K562 (cell line): Measurements from ENCODE around the gene DUS3L. TPM values are rescaled to one million over a fixed set of nuclear protein-coding genes. Genes with fewer than 3 reads are reported as not detected.

ENCODE experiments used
- ATAC-seq: fragments of 200-7000 bp; cut with Tn5 transposase; 3 replicates; pipeline ENCODE4 v1.9.1; 2020; ENCODE audit warnings: moderate library complexity
- BruUV-seq: library from RNA; stranded (reverse); fragments of 400-500 nt; replicated peaks from 2 replicates; lab custom pipeline; 2021; lab: Mats Ljungman, UMichigan
- CTCF ChIA-PET: fragments of 300-600 bp; formaldehyde crosslinking; extraction: SDS; loops from one replicate; lab custom pipeline; 2021; ENCODE audit warnings: low intra/inter-chr PET ratio; lab: Yijun Ruan, JAX
- POLR2A ChIA-PET: fragments of 300-600, 350-650 bp; sonication (Branson Sonifier 250); formaldehyde crosslinking; extraction: SDS; loops from one replicate; lab custom pipeline; 2021; ENCODE audit warnings: antibody characterized with exemption, inconsistent platforms; lab: Yijun Ruan, JAX
- DNase-seq, 4 experiments: peaks; one replicate each; pipeline versions ENCODE4 v3.0.0 to v3.0.0-alpha.2; 2011 to 2018; ENCODE audit warnings: low spot score in 3 of 4, mixed read lengths in 3 of 4; ENCODE audit errors: extremely low read depth in 1 of 4
- FAIRE-seq: peaks from 2 replicates; lab custom pipeline; 2011; peaks lifted over from hg19 to GRCh38; lab: Jason Lieb, UNC
- H2AFZ ChIP-seq: 2 replicates; pipeline ENCODE4 v1.6.0; 2011; ENCODE audit warnings: low read depth, low read length, control low read depth, inconsistent platforms
- H3K27ac ChIP-seq: fragments of 200-600 bp; 3 replicates; pipeline ENCODE4 v1.8.0; 2011; ENCODE audit warnings: low read depth, mild to moderate bottlenecking, control low read depth, inconsistent platforms, low read length, moderate library complexity, mixed read lengths; ENCODE audit errors: extremely low read depth
- H3K27me3 ChIP-seq, 2 experiments: fragments of 300-600 bp in 1 of 2; 2 replicates in 1 of 2; 3 replicates in 1 of 2; pipeline versions ENCODE4 v1.6.0 to v1.8.0; 2011; ENCODE audit warnings: inconsistent platforms in 2 of 2, low read length in 2 of 2, mild to moderate bottlenecking in 1 of 2, mixed read lengths in 1 of 2, moderate library complexity in 1 of 2; ENCODE audit not compliant: control insufficient read depth in 2 of 2, insufficient read depth in 2 of 2
- H3K36me3 ChIP-seq: fragments of 300-600 bp; 3 replicates; pipeline ENCODE4 v1.8.0; 2011; ENCODE audit warnings: mild to moderate bottlenecking, low read length, inconsistent platforms; ENCODE audit not compliant: control insufficient read depth, insufficient read depth
- H3K4me1 ChIP-seq, 2 experiments: fragments of 200-600 bp in 1 of 2; replicated peaks in 1 of 2; 2 replicates in 1 of 2; 3 replicates in 1 of 2; pipeline versions ENCODE4 v1.5.1 to v1.8.0; 2011; ENCODE audit warnings: inconsistent platforms in 2 of 2, low read length in 2 of 2, mild to moderate bottlenecking in 1 of 2, mixed read lengths in 1 of 2, moderate library complexity in 1 of 2; ENCODE audit not compliant: control insufficient read depth in 2 of 2, insufficient read depth in 2 of 2
- H3K4me2 ChIP-seq: 2 replicates; pipeline ENCODE4 v1.6.1; 2011; ENCODE audit warnings: low read length, control low read depth, inconsistent platforms, mixed read lengths; ENCODE audit not compliant: insufficient read depth
- H3K4me3 ChIP-seq: fragments of 200-600 bp; sonication (generic), shearing (Covaris generic); 2 replicates; pipeline ENCODE4 v1.5.1; 2016; ENCODE audit warnings: control low read depth, inconsistent platforms
- H3K79me2 ChIP-seq: fragments of 200-600 bp; 3 replicates; pipeline ENCODE4 v1.8.0; 2011; ENCODE audit warnings: low read length, inconsistent platforms; ENCODE audit not compliant: control insufficient read depth, insufficient read depth
- H3K9ac ChIP-seq, 2 experiments: 2 replicates each; pipeline versions ENCODE4 v1.6.0 to v1.6.1; 2011; ENCODE audit warnings: low read depth in 2 of 2, low read length in 2 of 2, control low read depth in 1 of 2, inconsistent platforms in 1 of 2, mild to moderate bottlenecking in 1 of 2, mixed read lengths in 1 of 2; ENCODE audit not compliant: insufficient read depth in 1 of 2
- H3K9me1 ChIP-seq: one replicate; pipeline ENCODE4 v1.6.0; 2011; ENCODE audit warnings: inconsistent platforms, mild to moderate bottlenecking, low read length, moderate library complexity; ENCODE audit not compliant: control insufficient read depth, insufficient read depth
- H3K9me3 ChIP-seq: replicated peaks from 2 replicates; pipeline ENCODE4 v1.5.1; 2011; ENCODE audit warnings: low read depth, low read length, inconsistent platforms; ENCODE audit not compliant: control insufficient read depth, insufficient read depth
- H4K20me1 ChIP-seq: replicated peaks from 2 replicates; pipeline ENCODE4 v1.6.1; 2011; ENCODE audit warnings: low read length, inconsistent platforms, mixed read lengths; ENCODE audit not compliant: control insufficient read depth, insufficient read depth
- CAMTA2 ChIP-seq: fragments of 250-450 bp; sonication (Bioruptor Pico); conservative IDR thresholded peaks from 2 replicates; pipeline ENCODE4 v1.5.1; 2022
- CBX8 ChIP-seq: fragments of 200-600 bp; sonication (generic); IDR thresholded peaks from 2 replicates; pipeline ENCODE4 v1.6.1; 2012; ENCODE audit warnings: borderline replicate concordance, mixed run types, low read depth, mild to moderate bottlenecking, moderate library complexity, mixed read lengths, low read length, control low read depth, inconsistent platforms; ENCODE audit not compliant: poor library complexity, severe bottlenecking; ENCODE audit errors: extremely low read depth
- DMBX1 ChIP-seq: fragments of 250-450 bp; sonication (Bioruptor Pico); IDR thresholded peaks from 2 replicates; pipeline ENCODE4 v1.8.0; 2022; ENCODE audit warnings: inconsistent platforms, mild to moderate bottlenecking, moderate library complexity, borderline replicate concordance
- RFX5 ChIP-seq: IDR thresholded peaks from 2 replicates; pipeline ENCODE4 v1.6.1; 2011; ENCODE audit warnings: low read depth, mild to moderate bottlenecking, improper control_type of control experiment, low read length
- SRSF3 ChIP-seq: fragments of 200-400 bp; formaldehyde crosslinking; IDR thresholded peaks from 2 replicates; pipeline ENCODE4 v1.6.1; 2016; ENCODE audit warnings: mild to moderate bottlenecking, low read length, moderate library complexity; ENCODE audit not compliant: insufficient read depth
- ZNF24 ChIP-seq: fragments of 450-650 bp; IDR thresholded peaks from 2 replicates; pipeline ENCODE4 v1.6.1; 2016
- WGBS: fragments of 100-300 bp; shearing (Covaris generic); methylation state at CpG from one replicate; pipeline ENCODE4 v1.1.6; 2016; ENCODE audit warnings: low coverage, mixed read lengths; ENCODE audit not compliant: insufficient coverage; ENCODE audit errors: missing lambda C conversion rate; 5-methylcytosine and 5-hydroxymethylcytosine counted together
- in situ Hi-C: fragments of 300-500 bp; cut with MboI; formaldehyde crosslinking; loops from 4 replicates; pipeline ENCODE4 v1.15.0; 2018; ENCODE audit warnings: inconsistent platforms, mixed read lengths
- intact Hi-C: fragments of 100-400 bp; cut with micrococcal nuclease; formaldehyde crosslinking; loops from 2 replicates; pipeline ENCODE4 v1.14.2; 2022
- polyA plus RNA-seq, 8 experiments: library from polyadenylated mRNA; depleted of rRNA in 4 of 8; stranded (reverse) in 5 of 8; unstranded in 3 of 8; fragments of >200 nt; fragmentation: Nextera tagmentation in 2 of 8; fragmentation: Illumina TruSeq in 1 of 8; extraction: Ambion mirVana in 2 of 8; extraction: Trizol in 1 of 8; gene quantifications; 2 replicates each; pipeline versions ENCODE4 v1.2.1 to v1.2.3, GENCODE V29; 2011 to 2014; ENCODE audit warnings: inconsistent platforms in 1 of 8, missing spikeins in 1 of 8
- total RNA-seq, 7 experiments: library from RNA; depleted of rRNA in 6 of 7; stranded (reverse); fragments of >200 nt in 6 of 7; fragmentation: Illumina TruSeq in 2 of 7; extraction: Trizol in 2 of 7; gene quantifications; 2 replicates each; pipeline versions ENCODE4 v1.2.1 to v1.2.3, GENCODE V29; 2011 to 2021; ENCODE audit warnings: low replicate concordance in 1 of 7
- TF ChIP-seq, protein P1 (sequence below), 2 experiments: fragments of 450-650 bp in 1 of 2; sonication (generic) in 1 of 2; formaldehyde crosslinking; conservative IDR thresholded peaks; 2 replicates each; pipeline versions ENCODE4 v1.4.0 to v1.8.1; 2020 to 2022; ENCODE audit warnings: mild to moderate bottlenecking in 1 of 2, missing genetic modification reagents in 1 of 2
- TF ChIP-seq, protein P2 (sequence below): fragments of 450-650 bp; IDR thresholded peaks from 2 replicates; pipeline ENCODE4 v1.7.0; 2016; ENCODE audit warnings: borderline replicate concordance
- TF ChIP-seq, protein P3 (sequence below): sonication (generic); formaldehyde crosslinking; IDR thresholded peaks from 2 replicates; pipeline ENCODE4 v1.8.1; 2023; ENCODE audit warnings: mild to moderate bottlenecking, missing genetic modification reagents

Gene DUS3L
- total and polyA plus RNA-seq, 9 of the 15 experiments (the other 6 are each of a cell fraction or from before 2014, with no cell fraction given): 1.7 to 102 (median 77.5) TPM

DNA sequence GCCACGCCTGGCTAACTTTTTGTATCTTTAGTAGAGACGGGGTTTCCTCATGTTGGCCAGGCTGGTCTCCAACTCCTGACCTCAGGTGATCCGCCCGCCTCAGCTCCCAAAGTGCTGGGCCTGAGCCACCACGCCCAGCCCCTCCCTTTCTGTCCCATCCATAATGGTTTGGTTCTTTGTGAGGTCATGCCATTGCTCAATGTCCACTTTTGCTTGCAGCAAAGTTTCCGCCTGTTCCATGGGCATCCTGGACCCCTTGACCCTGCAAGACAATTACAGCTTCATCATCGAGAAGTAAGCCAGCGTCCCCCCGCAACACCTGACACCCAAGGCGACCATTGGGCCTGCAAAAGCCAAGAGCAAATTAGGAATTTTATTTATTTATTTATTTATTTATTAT lies 23.0 kb downstream of the DUS3L start (continued):
- no peak for TF ChIP-seq CBX8

DNA sequence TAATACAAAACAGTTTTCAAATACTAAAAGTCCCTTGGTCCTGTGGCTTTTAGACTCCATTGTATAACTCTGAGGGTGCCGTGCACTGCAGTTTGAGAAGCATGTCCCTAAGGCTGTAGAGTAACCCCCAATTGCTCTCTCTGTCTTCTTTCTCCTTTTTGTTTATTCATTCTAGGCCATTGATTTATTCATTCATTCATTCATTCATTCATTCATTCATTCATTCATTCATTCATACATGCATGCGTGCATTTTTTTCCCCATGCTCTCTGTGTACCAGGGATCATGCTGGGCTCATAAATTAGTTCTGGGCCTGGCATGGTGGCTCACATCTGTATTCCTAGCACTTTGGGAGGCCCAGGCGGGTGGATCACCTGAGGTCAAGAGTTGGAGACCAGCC lies 25.7 kb downstream of the DUS3L start:
- Histone ChIP-seq H3K9me3 (no peaks in the 10 kb centered on the region), H3K27ac (no peak overlapping the region), H2AFZ (no peak overlapping the region), H3K36me3 (no peaks in the 10 kb centered on the region), H3K27me3 (peaks cover 3 to 8% of the 10 kb centered on the region in 2 experiments; a peak in 4 of 5 replicates), H3K9me1 (no peaks in the 10 kb centered on the region), H4K20me1 (no peaks in the 10 kb centered on the region), H3K79me2 (no peaks in the 10 kb centered on the region), H3K9ac (no peak overlapping the region), H3K4me3 (no peak overlapping the region), H3K4me2 (no peak overlapping the region), H3K4me1 (no peaks in the 10 kb centered on the region; a peak in 1 of 5 replicates)
- WGBS: 58% methylated on average over 3 of the region's 3 CpGs
- in situ Hi-C loops: no loop called here
- POLR2A ChIA-PET: no interaction called here
- DNase-seq (no peak), FAIRE-seq (no peak), ATAC-seq (no peak)
- CTCF ChIA-PET: no interaction called here
- TF ChIP-seq, protein P1, sequence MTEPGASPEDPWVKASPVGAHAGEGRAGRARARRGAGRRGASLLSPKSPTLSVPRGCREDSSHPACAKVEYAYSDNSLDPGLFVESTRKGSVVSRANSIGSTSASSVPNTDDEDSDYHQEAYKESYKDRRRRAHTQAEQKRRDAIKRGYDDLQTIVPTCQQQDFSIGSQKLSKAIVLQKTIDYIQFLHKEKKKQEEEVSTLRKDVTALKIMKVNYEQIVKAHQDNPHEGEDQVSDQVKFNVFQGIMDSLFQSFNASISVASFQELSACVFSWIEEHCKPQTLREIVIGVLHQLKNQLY (CRISPR knock-in tag; conservative IDR thresholded peaks at IDR 0.05): no peak
- TF ChIP-seq CAMTA2 (CRISPR knock-in tag): no peak
- no peak for TF ChIP-seq RFX5
- TF ChIP-seq, protein P2, sequence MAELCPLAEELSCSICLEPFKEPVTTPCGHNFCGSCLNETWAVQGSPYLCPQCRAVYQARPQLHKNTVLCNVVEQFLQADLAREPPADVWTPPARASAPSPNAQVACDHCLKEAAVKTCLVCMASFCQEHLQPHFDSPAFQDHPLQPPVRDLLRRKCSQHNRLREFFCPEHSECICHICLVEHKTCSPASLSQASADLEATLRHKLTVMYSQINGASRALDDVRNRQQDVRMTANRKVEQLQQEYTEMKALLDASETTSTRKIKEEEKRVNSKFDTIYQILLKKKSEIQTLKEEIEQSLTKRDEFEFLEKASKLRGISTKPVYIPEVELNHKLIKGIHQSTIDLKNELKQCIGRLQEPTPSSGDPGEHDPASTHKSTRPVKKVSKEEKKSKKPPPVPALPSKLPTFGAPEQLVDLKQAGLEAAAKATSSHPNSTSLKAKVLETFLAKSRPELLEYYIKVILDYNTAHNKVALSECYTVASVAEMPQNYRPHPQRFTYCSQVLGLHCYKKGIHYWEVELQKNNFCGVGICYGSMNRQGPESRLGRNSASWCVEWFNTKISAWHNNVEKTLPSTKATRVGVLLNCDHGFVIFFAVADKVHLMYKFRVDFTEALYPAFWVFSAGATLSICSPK: no peak
- TF ChIP-seq DMBX1 (CRISPR knock-in tag): no peak
- peak; percentile 94 for TF ChIP-seq ZNF24
- TF ChIP-seq SRSF3: no peak
- TF ChIP-seq, protein P3, sequence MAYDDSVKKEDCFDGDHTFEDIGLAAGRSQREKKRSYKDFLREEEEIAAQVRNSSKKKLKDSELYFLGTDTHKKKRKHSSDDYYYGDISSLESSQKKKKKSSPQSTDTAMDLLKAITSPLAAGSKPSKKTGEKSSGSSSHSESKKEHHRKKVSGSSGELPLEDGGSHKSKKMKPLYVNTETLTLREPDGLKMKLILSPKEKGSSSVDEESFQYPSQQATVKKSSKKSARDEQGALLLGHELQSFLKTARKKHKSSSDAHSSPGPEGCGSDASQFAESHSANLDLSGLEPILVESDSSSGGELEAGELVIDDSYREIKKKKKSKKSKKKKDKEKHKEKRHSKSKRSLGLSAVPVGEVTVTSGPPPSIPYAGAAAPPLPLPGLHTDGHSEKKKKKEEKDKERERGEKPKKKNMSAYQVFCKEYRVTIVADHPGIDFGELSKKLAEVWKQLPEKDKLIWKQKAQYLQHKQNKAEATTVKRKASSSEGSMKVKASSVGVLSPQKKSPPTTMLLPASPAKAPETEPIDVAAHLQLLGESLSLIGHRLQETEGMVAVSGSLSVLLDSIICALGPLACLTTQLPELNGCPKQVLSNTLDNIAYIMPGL (CRISPR knock-in tag): no peak
- no TSS peak for BruUV-seq
- intact Hi-C loops: no loop called here
